Ovary (tissue), 9 donors: ENCODE measurements around the gene PARN. TPM values are rescaled to one million over a fixed set of nuclear protein-coding genes. Genes with fewer than 3 reads are reported as not detected.

Experiments used
- DNase-seq, 5 donors: peaks; one replicate each; pipeline ENCODE4 v3.0.0-alpha.2; 2019 to 2020
- H3K27ac ChIP-seq, 2 donors: fragments of 200-600 bp; one replicate each; pipeline versions ENCODE4 v1.5.1 to v1.8.0; 2019 to 2022
- H3K27me3 ChIP-seq: fragments of 200-600 bp; one replicate; pipeline ENCODE4 v1.8.0; 2022
- H3K36me3 ChIP-seq: fragments of 200-600 bp; sonication (generic); one replicate; pipeline ENCODE4 v1.5.1; 2019
- H3K4me1 ChIP-seq: one replicate; pipeline ENCODE4 v1.8.1; 2013; ENCODE audit warnings: mild to moderate bottlenecking, moderate library complexity; ENCODE audit not compliant: insufficient read depth
- H3K4me3 ChIP-seq: fragments of 200-600 bp; sonication (generic); one replicate; pipeline ENCODE4 v1.5.1; 2017
- H3K9me3 ChIP-seq, 2 donors: fragments of 200-600 bp in 1 of 2; sonication (generic) in 1 of 2; one replicate each; pipeline versions ENCODE4 v1.5.1 to v1.8.1; 2013 to 2019; ENCODE audit warnings: mild to moderate bottlenecking in 1 of 2, moderate library complexity in 1 of 2
- EP300 ChIP-seq: sonication (generic); formaldehyde crosslinking; IDR thresholded peaks from one replicate; pipeline ENCODE4 v1.6.1; 2017; ENCODE audit warnings: antibody characterized with exemption
- POLR2A ChIP-seq: fragments of 450-650 bp; IDR thresholded peaks from one replicate; pipeline ENCODE4 v1.6.1; 2017; ENCODE audit warnings: antibody characterized with exemption, mild to moderate bottlenecking, moderate library complexity
- WGBS, 3 donors: extraction: QIAGEN DNeasy Blood & Tissue Kit in 1 of 3; methylation state at CpG; one replicate each; pipeline versions ENCODE4 v1.1.5 to v1.1.7; 2013 to 2017; 5-methylcytosine and 5-hydroxymethylcytosine counted together
- intact Hi-C, 4 donors: fragments of 100-400 bp; cut with DNase I; formaldehyde crosslinking; loops; one replicate each; pipeline versions ENCODE4 v1.11.0 to v1.15.1; 2022 to 2023
- polyA plus RNA-seq, 2 donors: library from polyadenylated mRNA; stranded (reverse); fragments of 200-250 nt in 1 of 2; fragments of 350-450 nt in 1 of 2; fragmentation: Illumina TruSeq in 1 of 2; extraction: RNeasy Lipid Tissue Mini Kit (QIAGEN cat#74804) in 1 of 2; gene quantifications; one replicate each; pipeline ENCODE4 v1.2.3, GENCODE V29; 2013 to 2014
- total RNA-seq, 7 donors: library from RNA; depleted of rRNA in 2 of 7; stranded (reverse); fragments of >200 nt in 2 of 7; fragmentation: NEBNext Ultra II Directional in 3 of 7; extraction: Animal tissue kit (Norgen Biotek cat#: 25700) in 3 of 7; gene quantifications; one replicate each; pipeline versions ENCODE4 v1.1.0 to v1.2.4, GENCODE V29; 2016 to 2023
- TF ChIP-seq, protein P1 (sequence below), 3 donors: fragments of 450-650 bp in 2 of 3; fragments of 200-600 bp in 1 of 3; IDR thresholded peaks; one replicate each; pipeline versions ENCODE4 v1.5.1 to v1.8.0; 2016 to 2022; ENCODE audit warnings: antibody characterized with exemption in 3 of 3, mild to moderate bottlenecking in 1 of 3
- donor health status: DM: no; HTN: no; CAD: no; lungs with moderate emphysema.
- donor health status: DM: no; HTN: no; CAD: no.
- donor health status: Bipolar disorder and iron deficiency.
- donor health status: DM: yes; HTN: yes; CAD: no.
- donor health status: DM: no; HTN: no; CAD: no.
- donor health status: DM: yes; HTN: yes; CAD: no.

Gene PARN
- total and polyA plus RNA-seq, 9 donors, result 19.5 to 42.0 (median 29.0) TPM

DNA sequence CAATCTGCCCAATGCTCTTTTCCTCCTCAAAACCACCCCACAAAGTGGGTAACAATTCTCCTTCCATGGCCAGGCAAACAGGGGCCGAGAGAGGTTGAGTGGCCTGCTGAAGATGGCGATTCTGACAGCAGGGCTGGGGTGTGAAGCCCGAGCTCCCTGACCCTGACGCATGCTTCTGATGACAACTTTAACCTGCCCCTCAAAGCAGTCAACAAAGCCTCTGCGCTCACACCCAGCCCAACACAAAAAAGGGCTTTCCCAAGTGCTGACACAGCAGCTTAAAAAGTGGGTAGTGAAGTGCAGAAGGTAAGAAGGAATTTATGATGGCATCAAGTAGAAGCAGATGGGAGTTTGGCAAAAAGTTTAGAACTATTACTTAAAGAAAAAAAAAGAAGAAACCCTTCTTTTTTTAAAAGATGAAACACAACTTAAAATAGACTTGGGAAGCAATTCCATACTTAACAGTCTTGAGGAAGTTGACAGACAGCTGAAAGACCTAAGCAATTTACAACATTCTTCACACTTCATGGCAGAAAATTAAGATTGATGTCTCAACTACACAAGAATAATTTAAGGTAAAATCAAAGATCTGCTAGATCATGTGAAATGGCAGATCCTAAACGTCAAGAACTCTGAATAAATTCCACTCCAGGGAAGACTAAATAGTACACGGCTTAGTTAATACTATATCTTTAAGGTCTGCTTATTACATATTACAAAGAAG, 133.9 kb downstream of the PARN start:
- no peaks in the 10 kb centered on the region for H3K27me3 ChIP-seq
- no peaks in the 10 kb centered on the region for H3K36me3 ChIP-seq
- H3K27ac ChIP-seq, result no peak overlapping the region
- intact Hi-C loops, result no loop called here
- WGBS, 3 donors, result 86 to 91% (median 90%) methylated on average over 7 of the region's 7 CpGs
- TF ChIP-seq POLR2A (no peak), EP300 (no peak)
- TF ChIP-seq, protein P1, sequence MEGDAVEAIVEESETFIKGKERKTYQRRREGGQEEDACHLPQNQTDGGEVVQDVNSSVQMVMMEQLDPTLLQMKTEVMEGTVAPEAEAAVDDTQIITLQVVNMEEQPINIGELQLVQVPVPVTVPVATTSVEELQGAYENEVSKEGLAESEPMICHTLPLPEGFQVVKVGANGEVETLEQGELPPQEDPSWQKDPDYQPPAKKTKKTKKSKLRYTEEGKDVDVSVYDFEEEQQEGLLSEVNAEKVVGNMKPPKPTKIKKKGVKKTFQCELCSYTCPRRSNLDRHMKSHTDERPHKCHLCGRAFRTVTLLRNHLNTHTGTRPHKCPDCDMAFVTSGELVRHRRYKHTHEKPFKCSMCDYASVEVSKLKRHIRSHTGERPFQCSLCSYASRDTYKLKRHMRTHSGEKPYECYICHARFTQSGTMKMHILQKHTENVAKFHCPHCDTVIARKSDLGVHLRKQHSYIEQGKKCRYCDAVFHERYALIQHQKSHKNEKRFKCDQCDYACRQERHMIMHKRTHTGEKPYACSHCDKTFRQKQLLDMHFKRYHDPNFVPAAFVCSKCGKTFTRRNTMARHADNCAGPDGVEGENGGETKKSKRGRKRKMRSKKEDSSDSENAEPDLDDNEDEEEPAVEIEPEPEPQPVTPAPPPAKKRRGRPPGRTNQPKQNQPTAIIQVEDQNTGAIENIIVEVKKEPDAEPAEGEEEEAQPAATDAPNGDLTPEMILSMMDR (IDR thresholded peaks at IDR 0.05), result no peak
- no peak for DNase-seq
- H3K9me3 ChIP-seq, result no peaks in the 10 kb centered on the region
- H3K4me3 ChIP-seq, result no peak overlapping the region
- peaks cover 4% of the 10 kb centered on the region for H3K4me1 ChIP-seq

DNA sequence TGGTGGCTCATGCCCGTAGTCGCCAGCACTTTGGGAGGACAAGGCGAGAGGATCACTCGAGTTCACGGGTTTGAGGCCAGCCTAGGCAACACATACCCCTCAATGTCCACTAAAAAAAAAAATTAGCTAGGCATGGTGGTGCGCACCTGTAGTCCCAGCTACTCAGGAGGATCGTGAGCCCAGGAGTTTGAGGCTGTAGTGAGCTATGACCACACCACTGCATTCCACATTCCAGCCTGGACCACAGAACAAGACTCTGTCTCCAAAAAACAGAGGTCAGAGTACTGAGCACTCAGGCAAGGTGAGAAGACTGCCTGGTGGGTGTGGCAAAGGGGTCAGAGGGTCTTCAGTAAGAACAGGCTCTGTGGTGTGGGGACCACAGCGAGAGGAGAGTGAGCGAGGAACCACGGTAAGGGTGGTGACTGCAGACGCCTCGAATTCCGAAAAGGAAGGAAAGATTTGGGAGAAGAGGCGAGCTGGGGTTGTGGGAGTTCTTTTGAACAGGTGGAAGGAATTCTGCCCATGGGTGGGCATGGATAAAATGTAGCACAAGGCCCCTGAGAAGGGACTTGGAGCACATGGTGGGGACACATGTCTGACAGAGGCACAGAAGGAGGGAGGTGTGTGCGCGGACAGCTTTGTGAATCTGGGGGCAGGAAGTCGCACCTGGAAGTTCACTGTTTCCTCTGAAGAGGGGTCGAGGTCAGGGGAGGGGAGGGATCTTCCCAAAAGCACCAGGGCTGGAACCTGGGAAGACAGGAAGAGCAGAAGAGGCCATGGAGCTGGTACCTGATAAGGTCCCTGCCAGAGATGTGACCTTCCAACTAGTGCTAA, 134.6 kb downstream of the PARN start:
- H3K27me3 ChIP-seq, result no peaks in the 10 kb centered on the region
- H3K4me1 ChIP-seq, result peaks cover under 1% of the 10 kb centered on the region
- 93 to 95% (median 95%) methylated on average over 18 of the region's 18 CpGs for whole genome bisulfite sequencing, 3 donors
- TF ChIP-seq EP300 (no peak), POLR2A (no peak)
- TF ChIP-seq, protein P1 (IDR thresholded peaks at IDR 0.05), result no peak
- no peak overlapping the region for H3K4me3 ChIP-seq
- no peaks in the 10 kb centered on the region for H3K36me3 ChIP-seq
- no peaks in the 10 kb centered on the region for H3K9me3 ChIP-seq
- no peak for DNase-seq
- intact Hi-C loops, result no loop called here
- H3K27ac ChIP-seq, result no peak overlapping the region

DNA sequence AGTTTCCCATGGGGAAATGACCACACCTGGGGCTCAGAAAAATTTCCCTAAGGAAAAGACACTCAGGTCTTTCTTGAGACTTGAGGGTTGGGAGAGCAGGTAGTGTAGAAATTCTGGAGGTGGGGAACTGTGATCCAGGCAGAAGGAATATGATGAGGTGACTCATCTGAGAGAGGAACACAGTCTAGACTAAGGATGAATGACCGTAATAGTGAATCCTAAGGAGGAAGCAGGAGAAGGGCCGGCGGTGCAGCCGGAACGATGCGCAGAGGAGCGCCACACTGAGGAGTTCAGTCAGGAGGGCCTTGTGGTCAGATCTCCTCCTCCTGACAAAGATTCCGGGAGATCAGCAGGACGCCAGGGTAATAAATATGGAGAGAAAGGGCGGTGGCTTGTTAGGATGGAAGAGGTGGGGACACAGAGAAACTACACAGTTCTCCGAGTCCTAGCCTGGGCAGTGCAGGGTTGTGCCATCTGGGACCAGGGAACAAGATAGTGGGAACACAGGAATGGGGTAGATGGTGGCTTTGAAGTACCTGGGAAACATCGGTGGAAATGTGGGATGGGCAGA, 135.6 kb downstream of the PARN start:
- 95 to 97% (median 96%) methylated on average over 12 of the region's 12 CpGs for WGBS, 3 donors
- Histone ChIP-seq H3K27me3 (no peaks in the 10 kb centered on the region), H3K4me3 (no peak overlapping the region), H3K27ac (no peak overlapping the region), H3K4me1 (peaks cover 2% of the 10 kb centered on the region), H3K9me3 (no peaks in the 10 kb centered on the region), H3K36me3 (no peaks in the 10 kb centered on the region)
- intact Hi-C loops, result no loop called here
- no peak for DNase-seq
- TF ChIP-seq, protein P1 (IDR thresholded peaks at IDR 0.05), result no peak
- TF ChIP-seq POLR2A, result no peak
- TF ChIP-seq EP300, result no peak

DNA sequence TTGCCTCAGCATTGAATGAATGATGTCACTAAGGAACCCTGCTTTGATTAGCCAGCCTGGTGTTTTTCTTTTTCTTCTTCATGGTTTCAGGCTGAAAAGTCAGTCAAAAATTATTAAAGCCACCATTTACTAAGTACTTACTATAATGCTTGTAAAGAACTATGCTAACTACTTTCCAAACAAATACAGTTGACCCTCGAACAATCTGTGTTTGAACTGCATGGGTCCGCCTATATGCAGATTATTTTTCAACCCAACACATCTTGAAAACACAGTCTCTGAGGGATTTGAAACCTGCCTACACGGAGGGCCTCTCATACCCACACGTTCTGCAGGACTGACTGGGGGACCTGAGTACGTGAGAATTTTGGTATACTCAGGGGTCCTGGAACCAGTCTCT, 136.3 kb downstream of the PARN start:
- no peaks in the 10 kb centered on the region for H3K9me3 ChIP-seq
- no peak overlapping the region for H3K4me3 ChIP-seq
- no peaks in the 10 kb centered on the region for H3K36me3 ChIP-seq
- peaks cover 2% of the 10 kb centered on the region for H3K4me1 ChIP-seq
- DNase-seq, result no peak
- H3K27ac ChIP-seq, result no peak overlapping the region
- TF ChIP-seq EP300 (no peak), POLR2A (no peak)
- TF ChIP-seq, protein P1 (IDR thresholded peaks at IDR 0.05), result no peak
- WGBS, 3 donors, result 89 to 96% (median 93%) methylated on average over 5 of the region's 5 CpGs
- no peaks in the 10 kb centered on the region for H3K27me3 ChIP-seq
- intact Hi-C loops, result no loop called here
